Heart left ventricle (tissue), 16 donors: ENCODE results near the gene WDR74. TPM values are rescaled to one million over a fixed set of nuclear protein-coding genes. Genes with fewer than 3 reads are reported as not detected.

Experiments used
- ATAC-seq, 4 donors: fragments of 200-7000 bp; cut with Tn5 transposase; one replicate each; pipeline ENCODE4 v1.9.1; 2020 to 2022; ENCODE audit warnings: moderate library complexity in 4 of 4, mild to moderate bottlenecking in 3 of 4, moderate number of reproducible peaks in 1 of 4
- DNase-seq, 5 donors: peaks; one replicate each; pipeline ENCODE4 v3.0.0-alpha.2; 2020
- H3K27ac ChIP-seq, 12 donors: fragments of 200-600 bp; sonication (generic) in 4 of 12; one replicate each; pipeline versions ENCODE4 v1.5.0 to v1.8.0; 2016 to 2022; ENCODE audit warnings: mild to moderate bottlenecking in 2 of 12
- H3K27me3 ChIP-seq, 9 donors: fragments of 200-600 bp; sonication (generic) in 2 of 9; one replicate each; pipeline versions ENCODE4 v1.5.1 to v1.8.0; 2016 to 2022; ENCODE audit warnings: mild to moderate bottlenecking in 3 of 9
- H3K36me3 ChIP-seq, 9 donors: fragments of 200-600 bp; sonication (generic) in 2 of 9; one replicate each; pipeline versions ENCODE4 v1.5.0 to v1.8.0; 2018 to 2022; ENCODE audit warnings: mild to moderate bottlenecking in 2 of 9
- H3K4me1 ChIP-seq, 12 donors: fragments of 200-600 bp; sonication (generic) in 4 of 12; one replicate each; pipeline versions ENCODE4 v1.5.0 to v1.8.0; 2016 to 2022; ENCODE audit warnings: mild to moderate bottlenecking in 3 of 12
- H3K4me3 ChIP-seq, 12 donors: fragments of 200-600 bp; sonication (generic) in 4 of 12; one replicate each; pipeline versions ENCODE4 v1.5.0 to v1.8.0; 2017 to 2022; ENCODE audit warnings: mild to moderate bottlenecking in 9 of 12, moderate library complexity in 4 of 12
- H3K9me3 ChIP-seq, 12 donors: fragments of 200-600 bp; sonication (generic) in 4 of 12; one replicate each; pipeline versions ENCODE4 v1.5.0 to v1.8.0; 2016 to 2022; ENCODE audit warnings: mild to moderate bottlenecking in 1 of 12
- POLR2A ChIP-seq, 2 donors: fragments of 450-650 bp; IDR thresholded peaks; one replicate each; pipeline ENCODE4 v1.6.1; 2017; ENCODE audit warnings: antibody characterized with exemption in 2 of 2, mild to moderate bottlenecking in 2 of 2, moderate library complexity in 2 of 2
- WGBS, 4 donors: extraction: QIAGEN DNeasy Blood & Tissue Kit in 2 of 4; methylation state at CpG; one replicate each; pipeline versions ENCODE4 v1.1.5 to v1.1.7; 2013 to 2018; 5-methylcytosine and 5-hydroxymethylcytosine counted together
- intact Hi-C, 10 donors: fragments of 100-400 bp; cut with DNase I; formaldehyde crosslinking; loops; one replicate each; pipeline versions ENCODE4 v1.11.1 to v1.14.2; 2022
- polyA plus RNA-seq, 2 donors: library from polyadenylated mRNA; stranded (reverse); fragments of 200-250 nt; gene quantifications; one replicate each; pipeline ENCODE4 v1.2.3, GENCODE V29; 2013
- total RNA-seq, 9 donors: library from RNA; depleted of rRNA in 2 of 9; stranded (reverse); fragments of >200 nt in 2 of 9; fragmentation: NEBNext Ultra II Directional in 3 of 9; extraction: Animal tissue kit (Norgen Biotek cat#: 25700) in 3 of 9; gene quantifications; one replicate each; pipeline versions ENCODE4 v1.1.0 to v1.2.4, GENCODE V29; 2016 to 2023
- TF ChIP-seq, protein P1 (sequence below), 12 donors: fragments of 200-600 bp; sonication (generic) in 4 of 12; IDR thresholded peaks; one replicate each; pipeline versions ENCODE4 v1.5.0 to v1.8.0; 2018 to 2022; ENCODE audit warnings: antibody characterized with exemption in 12 of 12, mild to moderate bottlenecking in 5 of 12
- donor health status: ischemic (EF 13 %, LVEDD 7.1; RV severe dilation, severe dysfunction).
- donor health status: healthy with polysubstance abuse.
- donor health status: DM: no; HTN: yes; CAD: no.
- donor health status: DM: no; HTN: no; CAD: no.
- donor health status: ischemic (EF 25% LVEDD 6.9; RV normal size, moderate dysfunction).
- donor health status: ischemic (EF 25% LVEDD 5.7; RV mildly dilated, moderate dysfunction).
- donor health status: healthy.
- donor health status: DM: yes; HTN: yes; CAD: no.
- donor health status: ischemic (EF 35%, LVEDD 5.7; RV mildly dilated, moderate dysfunction).
- donor health status: nonischemic (EF 11% LVEDD 7.7; RV severe dilation, severe dysfunction).
- donor health status: DM: yes; HTN: yes; CAD: no.
- donor health status: PGD.
- donor health status: ischemic (EF 29% LVEDD 5.4; RV normal size, mild dysfunction).
- donor health status: nonischemic (EF 23%, LVEDD 6.1; RV moderate dilation, normal function).

Gene WDR74
- total and polyA plus RNA-seq, 11 donors: 19.2 to 70.6 (median 28.1) TPM

GRCh38 chr11:62853279-62853965 is 14.0 kb upstream of the WDR74 start:
- 59 to 70% (median 64%) methylated on average over 7 of the region's 7 CpGs for WGBS, 4 donors
- DNase-seq (no peak), ATAC-seq (no peak)
- H3K36me3 ChIP-seq: peaks cover 3 to 37% (median 32%) of the 10 kb centered on the region in 9 donors
- H3K4me3 ChIP-seq: peak overlapping the region in 7 of 12 donors; percentile 7 to 94 (median 77)
- intact Hi-C loops: loop anchor here in 3 of 10 donors (10.0 kb wide), 2 partner anchors 129 to 459 kb away; partner anchors contain the start of genes HNRNPUL2 (in 1 of the 3) and TTC9C (in 1 of the 3)
- no peak for TF ChIP-seq POLR2A (IDR thresholded peaks at IDR 0.05)
- TF ChIP-seq, protein P1, sequence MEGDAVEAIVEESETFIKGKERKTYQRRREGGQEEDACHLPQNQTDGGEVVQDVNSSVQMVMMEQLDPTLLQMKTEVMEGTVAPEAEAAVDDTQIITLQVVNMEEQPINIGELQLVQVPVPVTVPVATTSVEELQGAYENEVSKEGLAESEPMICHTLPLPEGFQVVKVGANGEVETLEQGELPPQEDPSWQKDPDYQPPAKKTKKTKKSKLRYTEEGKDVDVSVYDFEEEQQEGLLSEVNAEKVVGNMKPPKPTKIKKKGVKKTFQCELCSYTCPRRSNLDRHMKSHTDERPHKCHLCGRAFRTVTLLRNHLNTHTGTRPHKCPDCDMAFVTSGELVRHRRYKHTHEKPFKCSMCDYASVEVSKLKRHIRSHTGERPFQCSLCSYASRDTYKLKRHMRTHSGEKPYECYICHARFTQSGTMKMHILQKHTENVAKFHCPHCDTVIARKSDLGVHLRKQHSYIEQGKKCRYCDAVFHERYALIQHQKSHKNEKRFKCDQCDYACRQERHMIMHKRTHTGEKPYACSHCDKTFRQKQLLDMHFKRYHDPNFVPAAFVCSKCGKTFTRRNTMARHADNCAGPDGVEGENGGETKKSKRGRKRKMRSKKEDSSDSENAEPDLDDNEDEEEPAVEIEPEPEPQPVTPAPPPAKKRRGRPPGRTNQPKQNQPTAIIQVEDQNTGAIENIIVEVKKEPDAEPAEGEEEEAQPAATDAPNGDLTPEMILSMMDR (IDR thresholded peaks at IDR 0.05): no peak
- H3K27me3 ChIP-seq: no peaks in the 10 kb centered on the region
- H3K27ac ChIP-seq: peak overlapping the region in 1 of 12 donors; percentile 87
- H3K4me1 ChIP-seq: peaks cover 5 to 54% (median 25%) of the 10 kb centered on the region in 12 donors
- H3K9me3 ChIP-seq: no peaks in the 10 kb centered on the region

DNA sequence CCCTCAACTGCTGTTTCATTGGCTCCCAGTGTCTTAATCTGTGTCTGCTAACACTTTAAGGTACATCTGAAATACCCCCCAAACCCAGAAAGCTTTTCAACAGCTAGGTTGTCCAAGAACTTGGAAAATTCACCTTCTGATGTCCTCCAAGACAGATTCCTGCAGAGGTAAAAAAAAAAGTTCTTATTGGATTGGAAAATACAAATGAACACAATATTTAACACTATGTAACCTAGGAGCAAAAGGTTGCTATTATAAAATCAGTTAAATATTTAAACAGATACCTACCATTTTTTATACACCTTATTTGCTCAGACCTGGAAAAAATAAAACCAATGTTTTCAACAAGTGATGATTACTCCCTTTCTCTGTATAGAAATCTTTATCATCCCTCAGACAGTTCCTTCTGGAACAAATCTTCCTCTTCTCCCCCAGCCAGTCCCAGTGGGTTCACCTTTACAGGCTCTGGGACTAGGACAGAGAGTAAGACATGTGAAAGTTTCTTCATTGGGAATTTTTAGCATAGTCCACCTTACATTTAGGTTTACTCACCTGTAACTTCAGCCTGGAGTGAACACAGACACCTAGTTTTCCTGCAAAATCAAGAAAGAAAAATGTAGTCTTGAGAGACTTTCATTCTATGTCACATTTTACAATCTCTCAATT is 13.3 kb upstream of the WDR74 start:
- Histone ChIP-seq H3K9me3 (no peaks in the 10 kb centered on the region), H3K27ac (no peak overlapping the region), H3K4me3 (peak overlapping the region in 1 of 12 donors; percentile 94), H3K4me1 (peaks cover 5 to 49% (median 25%) of the 10 kb centered on the region in 12 donors), H3K36me3 (peaks cover 3 to 37% (median 32%) of the 10 kb centered on the region in 9 donors), H3K27me3 (no peaks in the 10 kb centered on the region)
- intact Hi-C loops: loop anchor here in 3 of 10 donors (10.0 kb wide), 2 partner anchors 128 to 458 kb away; partner anchors contain the start of genes HNRNPUL2 (in 1 of the 3) and TTC9C (in 1 of the 3)
- ATAC-seq: no peak
- no peak for DNase-seq
- TF ChIP-seq, protein P1 (IDR thresholded peaks at IDR 0.05): no peak
- TF ChIP-seq POLR2A (IDR thresholded peaks at IDR 0.05): no peak

DNA sequence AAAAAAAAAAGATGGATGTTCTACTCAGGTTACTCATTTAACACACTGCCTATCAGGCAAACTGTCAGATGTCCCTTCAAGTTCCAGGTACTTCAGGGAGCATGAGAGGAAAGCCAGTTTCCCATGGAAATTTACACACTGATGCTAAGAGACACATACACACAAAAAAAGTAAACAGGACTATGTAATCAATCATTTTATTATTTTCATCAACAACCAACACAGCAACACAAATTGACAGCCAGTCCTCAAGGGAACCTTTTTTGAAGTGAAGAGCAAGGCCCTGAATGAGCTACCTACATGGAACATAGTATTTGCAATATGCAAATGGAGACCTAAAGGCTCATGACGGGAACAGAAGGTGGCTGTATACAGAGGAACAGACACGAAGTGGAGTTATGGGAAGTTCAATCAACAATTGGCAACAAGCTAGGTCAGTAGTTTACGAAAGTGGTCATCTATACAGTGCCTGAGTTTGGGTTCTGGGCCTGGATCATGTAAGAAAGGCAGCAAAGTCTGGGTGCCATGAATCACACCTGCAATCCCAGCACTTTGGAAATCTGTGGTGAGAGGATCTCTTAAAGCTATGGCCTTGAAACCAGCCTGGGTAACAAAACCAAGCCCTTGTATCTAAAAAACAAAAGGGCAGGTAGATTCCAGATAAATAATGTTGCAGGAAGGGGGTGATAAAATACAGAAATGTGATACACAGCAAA is 12.6 kb upstream of the WDR74 start:
- peaks cover 5 to 42% (median 25%) of the 10 kb centered on the region in 12 donors for H3K4me1 ChIP-seq
- TF ChIP-seq, protein P1 (IDR thresholded peaks at IDR 0.05): no peak
- TF ChIP-seq POLR2A (IDR thresholded peaks at IDR 0.05): no peak
- H3K27me3 ChIP-seq: no peaks in the 10 kb centered on the region
- no peaks in the 10 kb centered on the region for H3K9me3 ChIP-seq
- DNase-seq (no peak), ATAC-seq (no peak)
- H3K27ac ChIP-seq: peak overlapping the region in 1 of 12 donors; percentile 12
- H3K36me3 ChIP-seq: peaks cover 3 to 37% (median 32%) of the 10 kb centered on the region in 9 donors
- intact Hi-C loops: loop anchor here in 3 of 10 donors (10.0 kb wide), 2 partner anchors 127 to 457 kb away; partner anchors contain the start of genes HNRNPUL2 (in 1 of the 3) and TTC9C (in 1 of the 3)
- 34 to 61% (median 56%) methylated on average over 3 of the region's 3 CpGs for WGBS, 4 donors
- H3K4me3 ChIP-seq: no peak overlapping the region
